Measurements from ENCODE around the gene FAM98A. TPM values are rescaled to one million over a fixed set of nuclear protein-coding genes. Genes with fewer than 3 reads are reported as not detected.

FAM98A gene
- 43.6 TPM for total RNA-seq
- long read RNA-seq, transcript FAM98A-201 (8 exons, 2,816 nt): major isoform, 15 of 23 reads
- long read RNA-seq, partial matches to known transcripts: 6 of 23 reads
- long read RNA-seq, other reads (novel, unspliced or antisense): 1 of 23 reads

DNA sequence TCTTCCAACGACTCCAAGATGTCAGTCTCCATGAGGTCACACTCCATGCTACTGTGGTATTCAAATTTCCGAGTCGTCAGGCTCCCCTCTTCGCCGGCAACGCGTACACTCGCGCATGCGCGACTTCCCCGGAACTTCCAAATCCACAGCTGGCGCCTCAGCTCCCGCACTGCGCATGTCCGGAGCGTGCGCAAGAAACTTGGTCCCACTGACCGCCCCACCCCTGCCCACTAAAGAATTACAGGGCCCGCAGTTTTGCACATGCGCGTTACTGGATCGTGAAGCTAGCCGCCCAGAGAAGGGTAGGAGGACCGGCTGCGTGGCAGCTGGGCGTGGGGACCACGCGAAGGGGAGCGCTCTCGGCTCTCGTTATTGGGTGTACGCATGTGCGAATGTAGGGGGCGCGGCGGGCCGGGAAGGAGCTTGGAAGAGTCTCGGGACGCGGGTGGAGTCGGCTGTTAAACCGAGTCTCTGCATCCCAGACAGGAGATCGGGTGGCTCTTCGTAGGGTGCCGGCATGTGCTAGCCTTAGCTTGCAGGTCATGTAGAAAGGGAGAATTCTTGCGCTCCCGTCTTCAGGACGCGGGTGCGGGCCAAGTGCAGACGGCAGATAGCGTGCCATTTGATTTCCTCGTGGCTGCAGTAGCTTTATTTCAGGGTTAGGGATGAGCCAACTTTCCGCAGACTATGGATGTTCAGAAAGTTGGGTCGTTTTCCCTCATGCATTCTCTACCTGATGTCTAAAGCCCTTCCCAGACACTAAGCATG, at the start of gene FAM98A:
Gene FAM98A, minus strand, starts transcription at position 125 of the 768 bp plus-strand sequence. Its CDS starts 78 bp downstream, at position 47.
- peaks cover 6% of the 10 kb centered on the region for H3K36me3 ChIP-seq
- H3K27ac ChIP-seq: peak within 1 kb of the TSS; percentile 87
- peak within 1 kb of the TSS; percentile 92 for H3K4me3 ChIP-seq
- no peaks in the 10 kb centered on the region for H3K27me3 ChIP-seq
- intact Hi-C loops (cut with DNase I): no loop called here
- DNase-seq (peak; percentile 100), ATAC-seq (peak; percentile 99)
- H3K4me1 ChIP-seq: peaks cover 19% of the 10 kb centered on the region
- no peaks in the 10 kb centered on the region for H3K9me3 ChIP-seq
- TF ChIP-seq, protein P1, sequence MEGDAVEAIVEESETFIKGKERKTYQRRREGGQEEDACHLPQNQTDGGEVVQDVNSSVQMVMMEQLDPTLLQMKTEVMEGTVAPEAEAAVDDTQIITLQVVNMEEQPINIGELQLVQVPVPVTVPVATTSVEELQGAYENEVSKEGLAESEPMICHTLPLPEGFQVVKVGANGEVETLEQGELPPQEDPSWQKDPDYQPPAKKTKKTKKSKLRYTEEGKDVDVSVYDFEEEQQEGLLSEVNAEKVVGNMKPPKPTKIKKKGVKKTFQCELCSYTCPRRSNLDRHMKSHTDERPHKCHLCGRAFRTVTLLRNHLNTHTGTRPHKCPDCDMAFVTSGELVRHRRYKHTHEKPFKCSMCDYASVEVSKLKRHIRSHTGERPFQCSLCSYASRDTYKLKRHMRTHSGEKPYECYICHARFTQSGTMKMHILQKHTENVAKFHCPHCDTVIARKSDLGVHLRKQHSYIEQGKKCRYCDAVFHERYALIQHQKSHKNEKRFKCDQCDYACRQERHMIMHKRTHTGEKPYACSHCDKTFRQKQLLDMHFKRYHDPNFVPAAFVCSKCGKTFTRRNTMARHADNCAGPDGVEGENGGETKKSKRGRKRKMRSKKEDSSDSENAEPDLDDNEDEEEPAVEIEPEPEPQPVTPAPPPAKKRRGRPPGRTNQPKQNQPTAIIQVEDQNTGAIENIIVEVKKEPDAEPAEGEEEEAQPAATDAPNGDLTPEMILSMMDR (IDR thresholded peaks at IDR 0.05): peak; percentile 28

DNA sequence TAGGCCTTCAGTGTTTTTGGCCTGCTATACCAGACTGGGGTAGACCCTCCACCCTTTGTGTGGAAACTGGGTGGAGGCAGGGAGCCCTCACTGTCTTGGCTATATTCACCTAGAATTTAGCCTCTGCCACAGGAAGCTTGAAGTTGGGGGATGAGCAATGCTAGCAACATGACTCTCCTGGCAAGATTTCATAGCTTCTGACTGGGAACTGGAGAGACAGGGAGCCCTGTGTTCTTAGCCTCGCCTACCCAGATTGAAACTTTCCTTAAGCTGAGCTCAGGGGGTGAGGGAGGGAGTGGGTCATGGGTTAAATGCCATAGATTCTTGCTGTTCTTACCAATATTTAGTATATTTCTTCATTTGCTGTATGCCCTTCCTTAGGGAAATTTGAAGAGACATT, 46.8 kb upstream of the FAM98A start:
- Histone ChIP-seq H3K4me1 (no peaks in the 10 kb centered on the region), H3K4me3 (no peak overlapping the region), H3K27ac (no peak overlapping the region), H3K27me3 (no peaks in the 10 kb centered on the region), H3K36me3 (no peaks in the 10 kb centered on the region), H3K9me3 (no peaks in the 10 kb centered on the region)
- ATAC-seq: no peak
- DNase-seq: no peak
- intact Hi-C loops (cut with DNase I): no loop called here
- TF ChIP-seq, protein P1 (IDR thresholded peaks at IDR 0.05): no peak

DNA sequence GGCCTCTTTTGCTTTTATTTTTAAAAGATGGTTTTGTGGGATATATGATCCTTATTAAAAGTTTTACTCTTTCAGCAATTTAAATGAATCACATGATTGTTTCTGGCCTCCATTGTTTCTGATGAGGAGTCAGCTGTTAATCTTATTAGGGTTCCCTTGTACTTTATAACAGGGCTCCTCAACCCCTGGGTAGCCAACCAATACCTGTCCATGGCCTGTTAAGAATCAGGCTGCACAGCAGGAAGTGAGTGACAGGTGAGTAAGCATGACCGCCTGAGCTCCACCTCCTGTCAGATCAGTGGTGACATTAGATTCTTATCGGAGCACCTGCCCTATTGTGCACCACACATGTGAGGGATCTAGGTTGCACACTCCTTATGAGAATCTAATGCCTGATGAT, 45.1 kb upstream of the FAM98A start:
- no peaks in the 10 kb centered on the region for H3K9me3 ChIP-seq
- no peaks in the 10 kb centered on the region for H3K27me3 ChIP-seq
- no peak overlapping the region for H3K27ac ChIP-seq
- H3K36me3 ChIP-seq: no peaks in the 10 kb centered on the region
- DNase-seq (no peak), ATAC-seq (no peak)
- H3K4me3 ChIP-seq: no peak overlapping the region
- no peaks in the 10 kb centered on the region for H3K4me1 ChIP-seq
- TF ChIP-seq, protein P1 (IDR thresholded peaks at IDR 0.05): no peak
- intact Hi-C loops (cut with DNase I): no loop called here

DNA sequence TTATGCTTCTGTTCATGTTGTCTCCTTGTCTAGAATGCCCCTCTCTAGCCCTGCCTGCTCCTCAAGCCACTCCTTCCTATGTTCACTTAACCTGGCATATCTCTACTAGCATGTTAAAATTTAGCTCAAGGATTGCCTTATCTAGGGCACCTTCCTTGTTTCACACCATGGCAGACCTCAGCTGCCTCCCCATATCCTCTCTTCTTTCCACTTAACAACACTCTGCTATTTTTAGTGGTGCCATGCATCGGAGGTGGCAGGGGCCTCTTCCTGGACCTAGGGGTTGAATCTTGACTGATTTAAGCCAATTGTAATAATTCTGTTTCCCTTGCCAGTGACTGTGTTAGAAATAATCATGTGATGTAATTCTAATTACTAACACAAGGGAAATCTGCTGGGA, 36.9 kb upstream of the FAM98A start:
- no peaks in the 10 kb centered on the region for H3K36me3 ChIP-seq
- H3K27ac ChIP-seq: no peak overlapping the region
- TF ChIP-seq, protein P1 (IDR thresholded peaks at IDR 0.05): no peak
- ATAC-seq (no peak), DNase-seq (no peak)
- intact Hi-C loops (cut with DNase I): no loop called here
- H3K4me3 ChIP-seq: no peak overlapping the region
- no peaks in the 10 kb centered on the region for H3K9me3 ChIP-seq
- H3K27me3 ChIP-seq: no peaks in the 10 kb centered on the region
- H3K4me1 ChIP-seq: no peaks in the 10 kb centered on the region

DNA sequence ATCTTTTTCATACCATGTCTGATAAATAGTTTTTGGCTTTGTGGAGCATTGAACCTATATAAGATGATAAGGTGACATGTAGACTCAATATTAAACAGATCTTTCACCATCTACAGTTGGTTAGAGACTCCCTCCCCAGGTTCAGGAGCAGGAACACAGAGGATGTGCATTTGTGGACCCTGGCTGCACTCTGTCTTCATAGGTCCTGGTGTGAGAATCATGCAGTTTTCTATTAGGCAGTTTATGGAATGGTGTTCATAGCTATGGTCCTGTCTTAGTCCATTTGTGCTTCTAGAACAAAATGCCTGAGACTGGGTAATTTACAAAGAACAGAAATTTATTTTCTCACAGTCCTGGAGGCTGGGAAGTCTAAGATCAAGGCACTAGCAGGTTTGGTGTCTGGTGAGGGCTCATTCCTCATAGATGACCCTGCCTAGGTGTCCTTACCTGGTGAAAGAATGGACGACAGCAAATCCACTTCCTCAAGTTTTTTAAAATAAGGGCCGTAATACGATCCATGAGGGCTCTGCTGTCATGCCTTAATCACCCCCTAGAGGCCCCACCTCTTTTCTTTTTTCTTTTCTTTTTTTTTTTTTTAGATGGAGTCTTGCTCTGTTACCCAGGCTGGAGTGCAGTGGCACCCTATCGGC, 35.3 kb upstream of the FAM98A start:
- no peak overlapping the region for H3K4me3 ChIP-seq
- ATAC-seq: no peak
- intact Hi-C loops (cut with DNase I): no loop called here

More for the DNA sequence above, 35.3 kb upstream of the FAM98A start:
- no peak overlapping the region for H3K27ac ChIP-seq
- no peaks in the 10 kb centered on the region for H3K4me1 ChIP-seq
- no peaks in the 10 kb centered on the region for H3K27me3 ChIP-seq
- H3K36me3 ChIP-seq: no peaks in the 10 kb centered on the region
- TF ChIP-seq, protein P1 (IDR thresholded peaks at IDR 0.05): no peak
- DNase-seq: no peak
- H3K9me3 ChIP-seq: no peaks in the 10 kb centered on the region

Measured in upper lobe of right lung (tissue), 1 donor.